ENCODE results near the gene LCE2A.

The LCE2A gene

DNA sequence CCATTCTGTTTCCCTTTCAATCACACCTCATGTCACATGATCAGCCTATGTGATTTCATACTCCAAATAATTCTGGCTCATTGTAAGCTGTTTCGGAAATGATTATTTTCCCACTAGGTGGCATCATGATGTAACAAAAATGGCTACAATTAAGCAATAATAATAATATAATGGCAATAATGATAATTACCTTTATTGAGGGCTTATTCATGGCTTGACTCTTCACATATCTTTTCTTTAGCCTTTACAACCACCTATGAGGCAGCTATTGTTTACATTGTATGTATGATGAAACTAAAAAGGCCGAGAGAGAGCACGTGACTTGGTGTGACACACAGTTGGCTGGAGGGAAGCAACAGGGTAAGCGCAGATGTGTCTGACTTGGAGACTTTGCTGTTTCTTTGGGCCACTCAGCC lies 47.2 kb downstream of the LCE2A start:
- no peak overlapping the region for H3K4me3 ChIP-seq (ENCODE audit: low read length)
- no peaks in the 10 kb centered on the region for H3K27me3 ChIP-seq (ENCODE audit: control insufficient read depth, insufficient read depth, low read length)
- H3K27ac ChIP-seq (ENCODE audit: low read length): no peak overlapping the region
- H3K4me1 ChIP-seq (ENCODE audit: control insufficient read depth, low read depth, low read length): no peaks in the 10 kb centered on the region
- no peaks in the 10 kb centered on the region for H3K36me3 ChIP-seq (ENCODE audit: control insufficient read depth, low read depth, low read length)
- no peak overlapping the region for H3K9ac ChIP-seq (ENCODE audit: low read length)
- peaks cover 68% of the 10 kb centered on the region for H3K9me3 ChIP-seq (ENCODE audit: control insufficient read depth, low read depth, low read length)

DNA sequence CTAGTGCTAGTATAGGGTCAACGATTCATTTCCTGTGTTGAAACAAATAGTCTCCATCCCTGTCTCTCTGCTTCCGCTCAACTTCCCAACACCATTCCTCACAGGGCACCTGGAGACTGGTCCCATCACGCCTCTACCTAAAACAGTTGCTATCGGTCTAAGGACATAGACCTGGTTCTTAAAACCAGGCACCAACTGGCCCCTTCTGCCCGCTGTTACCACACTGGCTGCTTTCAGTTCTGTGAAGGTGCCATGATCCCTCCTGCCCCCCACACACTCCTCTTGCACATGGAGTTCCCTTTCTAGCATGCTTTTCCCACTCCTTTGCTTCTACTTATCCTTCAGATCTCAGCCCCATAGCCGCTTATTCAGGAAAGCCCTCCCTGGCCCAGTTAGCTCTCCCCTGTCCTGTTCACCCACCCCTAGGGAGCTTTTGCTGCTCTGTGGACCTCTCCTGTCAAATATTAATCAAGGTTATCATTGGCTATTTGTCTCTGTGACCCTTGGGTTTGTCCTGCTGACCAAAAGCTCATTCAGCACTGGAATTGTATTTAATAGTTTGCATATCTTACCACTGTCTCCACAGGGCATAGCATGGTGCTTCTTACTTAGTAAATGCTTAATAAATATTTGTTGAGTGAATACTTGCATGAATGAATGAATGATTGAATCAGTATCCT lies 47.8 kb downstream of the LCE2A start:
- H3K27me3 ChIP-seq (ENCODE audit: control insufficient read depth, insufficient read depth, low read length): no peaks in the 10 kb centered on the region
- H3K9ac ChIP-seq (ENCODE audit: low read length): no peak overlapping the region
- H3K27ac ChIP-seq (ENCODE audit: low read length): no peak overlapping the region
- H3K9me3 ChIP-seq (ENCODE audit: control insufficient read depth, low read depth, low read length): peaks cover 69% of the 10 kb centered on the region
- H3K4me3 ChIP-seq (ENCODE audit: low read length): no peak overlapping the region
- no peaks in the 10 kb centered on the region for H3K4me1 ChIP-seq (ENCODE audit: control insufficient read depth, low read depth, low read length)
- no peaks in the 10 kb centered on the region for H3K36me3 ChIP-seq (ENCODE audit: control insufficient read depth, low read depth, low read length)

DNA sequence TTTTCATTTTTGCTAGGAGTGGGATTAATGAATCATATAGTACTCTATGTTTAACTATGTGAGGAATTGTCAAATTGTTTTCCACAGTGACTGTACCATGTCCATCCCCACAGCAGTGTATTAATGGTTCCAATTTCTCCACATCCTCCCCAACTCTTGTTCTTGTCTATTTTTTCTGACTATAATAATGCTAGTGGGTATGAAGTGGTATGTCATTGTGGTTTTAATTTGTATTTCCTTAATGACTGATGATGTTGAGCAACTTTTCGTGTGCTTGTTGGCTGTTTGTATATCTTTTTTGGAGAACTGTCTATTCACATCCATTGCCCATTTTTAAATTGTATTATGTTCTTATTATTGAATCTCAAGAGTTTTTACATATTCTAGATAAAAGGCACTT lies 49.7 kb downstream of the LCE2A start:
- Histone ChIP-seq H3K9ac (ENCODE audit: low read length) (no peak overlapping the region), H3K9me3 (ENCODE audit: control insufficient read depth, low read depth, low read length) (peaks cover 59% of the 10 kb centered on the region), H3K27ac (ENCODE audit: low read length) (no peak overlapping the region), H3K4me3 (ENCODE audit: low read length) (no peak overlapping the region), H3K27me3 (ENCODE audit: control insufficient read depth, insufficient read depth, low read length) (no peaks in the 10 kb centered on the region), H3K36me3 (ENCODE audit: control insufficient read depth, low read depth, low read length) (no peaks in the 10 kb centered on the region), H3K4me1 (ENCODE audit: control insufficient read depth, low read depth, low read length) (no peaks in the 10 kb centered on the region)

Measured in iPS-18a (cell line).